H9 (cell line): Measurements from ENCODE around the gene TCEA2. TPM values are rescaled to one million over a fixed set of nuclear protein-coding genes. Genes with fewer than 3 reads are reported as not detected.

ENCODE experiments used
- DNase-seq: peaks from one replicate; pipeline ENCODE4 v3.0.0-alpha.2; 2017
- H2AFZ ChIP-seq: one replicate; pipeline ENCODE4 v1.6.1; 2013; ENCODE audit warnings: mild to moderate bottlenecking, low read length, control low read depth, moderate library complexity
- H2AK5ac ChIP-seq: 2 replicates; pipeline ENCODE4 v1.6.1; 2013; ENCODE audit warnings: low read length, control low read depth, mixed read lengths; ENCODE audit not compliant: insufficient read length
- H2BK120ac ChIP-seq: one replicate; pipeline ENCODE4 v1.6.1; 2013; ENCODE audit warnings: low read depth, mild to moderate bottlenecking, low read length, control low read depth, inconsistent platforms; ENCODE audit not compliant: poor library complexity, severe bottlenecking
- H2BK12ac ChIP-seq: 2 replicates; pipeline ENCODE4 v1.6.1; 2013; ENCODE audit warnings: low read length, control low read depth, mixed read lengths, low read depth; ENCODE audit not compliant: insufficient read length
- H2BK15ac ChIP-seq: 2 replicates; pipeline ENCODE4 v1.6.1; 2013; ENCODE audit warnings: low read depth, low read length, control low read depth
- H2BK20ac ChIP-seq: one replicate; pipeline ENCODE4 v1.6.1; 2013; ENCODE audit warnings: low read depth, mild to moderate bottlenecking, low read length, control low read depth, inconsistent platforms; ENCODE audit not compliant: poor library complexity, severe bottlenecking
- H2BK5ac ChIP-seq: 2 replicates; pipeline ENCODE4 v1.6.1; 2013; ENCODE audit warnings: low read length, control low read depth, mixed read lengths; ENCODE audit not compliant: insufficient read length
- H3K14ac ChIP-seq: 2 replicates; pipeline ENCODE4 v1.6.1; 2013; ENCODE audit warnings: low read length, control low read depth; ENCODE audit not compliant: insufficient read depth
- H3K18ac ChIP-seq: 2 replicates; pipeline ENCODE4 v1.6.1; 2013; ENCODE audit warnings: low read depth, mild to moderate bottlenecking, mixed read lengths, low read length, control low read depth; ENCODE audit not compliant: insufficient read length
- H3K23ac ChIP-seq: 2 replicates; pipeline ENCODE4 v1.6.1; 2013; ENCODE audit warnings: low read length, control low read depth, mixed read lengths, low read depth; ENCODE audit not compliant: insufficient read length
- H3K23me2 ChIP-seq: 2 replicates; pipeline ENCODE4 v1.6.1; 2013; ENCODE audit warnings: low read depth, mild to moderate bottlenecking, mixed read lengths, low read length, control low read depth; ENCODE audit not compliant: insufficient read length, poor library complexity, severe bottlenecking
- H3K27ac ChIP-seq: 2 replicates; pipeline ENCODE4 v1.5.1; 2013; ENCODE audit warnings: low read length, control low read depth, mixed read lengths, low read depth; ENCODE audit not compliant: insufficient read length
- H3K27me3 ChIP-seq: 2 replicates; pipeline ENCODE4 v1.6.1; 2013; ENCODE audit warnings: low read length, control low read depth, inconsistent platforms; ENCODE audit not compliant: insufficient read depth
- H3K4ac ChIP-seq: 2 replicates; pipeline ENCODE4 v1.6.1; 2013; ENCODE audit warnings: low read depth, mild to moderate bottlenecking, control low read depth, inconsistent platforms, low read length, moderate library complexity
- H3K4me1 ChIP-seq: 2 replicates; pipeline ENCODE4 v1.6.1; 2013; ENCODE audit warnings: low read length, control low read depth, inconsistent platforms; ENCODE audit not compliant: insufficient read depth
- H3K4me2 ChIP-seq: 2 replicates; pipeline ENCODE4 v1.6.1; 2013; ENCODE audit warnings: low read length, control low read depth, mixed read lengths; ENCODE audit not compliant: insufficient read length, insufficient read depth
- H3K56ac ChIP-seq: 2 replicates; pipeline ENCODE4 v1.6.1; 2013; ENCODE audit warnings: low read depth, mild to moderate bottlenecking, mixed read lengths, low read length, control low read depth; ENCODE audit not compliant: insufficient read length
- H3K79me1 ChIP-seq: 2 replicates; pipeline ENCODE4 v1.6.1; 2013; ENCODE audit warnings: low read depth, mild to moderate bottlenecking, moderate library complexity, low read length, control low read depth, inconsistent platforms; ENCODE audit not compliant: insufficient read depth, poor library complexity, severe bottlenecking
- H3K79me2 ChIP-seq: 2 replicates; pipeline ENCODE4 v1.6.1; 2013; ENCODE audit warnings: low read length, control low read depth, inconsistent platforms; ENCODE audit not compliant: insufficient read depth
- H3K9ac ChIP-seq: 2 replicates; pipeline ENCODE4 v1.6.1; 2013; ENCODE audit warnings: low read length, control low read depth, mixed read lengths; ENCODE audit not compliant: insufficient read length; ENCODE audit errors: extremely low read depth
- H3K9me3 ChIP-seq: one replicate; pipeline ENCODE4 v1.6.1; 2013; ENCODE audit warnings: low read depth, low read length, inconsistent platforms; ENCODE audit not compliant: control insufficient read depth
- H3T11ph ChIP-seq: one replicate; pipeline ENCODE4 v1.6.1; 2013; ENCODE audit warnings: mild to moderate bottlenecking, low read length, control low read depth, inconsistent platforms
- H4K20me1 ChIP-seq: one replicate; pipeline ENCODE4 v1.6.1; 2013; ENCODE audit not compliant: control insufficient read depth, insufficient read length, insufficient read depth
- H4K5ac ChIP-seq: 2 replicates; pipeline ENCODE4 v1.6.1; 2013; ENCODE audit warnings: low read depth, mild to moderate bottlenecking, mixed read lengths, low read length, control low read depth; ENCODE audit not compliant: insufficient read length
- H4K8ac ChIP-seq: replicated peaks from 2 replicates; pipeline ENCODE4 v1.6.1; 2013; ENCODE audit warnings: low read length, control low read depth, mixed read lengths, low read depth; ENCODE audit not compliant: insufficient read length
- H4K91ac ChIP-seq: 2 replicates; pipeline ENCODE4 v1.6.1; 2013; ENCODE audit warnings: low read depth, mild to moderate bottlenecking, moderate library complexity, mixed read lengths, low read length, control low read depth; ENCODE audit not compliant: insufficient read length
- H3K27ac Mint-ChIP-seq, 3 experiments: 2 replicates in 2 of 3; 3 replicates in 1 of 3; pipeline ENCODE4 v1.8.0; 2020 to 2021; ENCODE audit warnings: mixed read lengths in 3 of 3, mild to moderate bottlenecking in 1 of 3, moderate library complexity in 1 of 3
- H3K27me3 Mint-ChIP-seq: 2 replicates; pipeline ENCODE4 v1.8.0; 2021; ENCODE audit warnings: low read depth, mild to moderate bottlenecking, moderate library complexity, mixed read lengths
- H3K36me3 Mint-ChIP-seq, 3 experiments: 2 replicates in 2 of 3; 3 replicates in 1 of 3; pipeline ENCODE4 v1.8.0; 2020 to 2021; ENCODE audit warnings: low read depth in 3 of 3, mixed read lengths in 3 of 3; ENCODE audit not compliant: insufficient read depth in 1 of 3
- H3K4me1 Mint-ChIP-seq, 2 experiments: 2 replicates each; pipeline ENCODE4 v1.8.0; 2020; ENCODE audit warnings: mixed read lengths in 2 of 2
- H3K4me3 Mint-ChIP-seq, 2 experiments: 2 replicates in 1 of 2; 3 replicates in 1 of 2; pipeline ENCODE4 v1.8.0; 2020 to 2021; ENCODE audit warnings: mild to moderate bottlenecking in 2 of 2, mixed read lengths in 2 of 2, moderate library complexity in 1 of 2
- H3K9me3 Mint-ChIP-seq, 2 experiments: 2 replicates in 1 of 2; 3 replicates in 1 of 2; pipeline ENCODE4 v1.8.0; 2020; ENCODE audit warnings: mild to moderate bottlenecking in 2 of 2, mixed read lengths in 2 of 2, moderate library complexity in 1 of 2
- CTCF ChIP-seq: fragments of 200-600 bp; sonication (generic); conservative IDR thresholded peaks from 3 replicates; pipeline ENCODE4 v1.8.0; 2021; ENCODE audit warnings: antibody characterized with exemption, mild to moderate bottlenecking
- WGBS: extraction: QIAGEN DNeasy Blood & Tissue Kit; methylation state at CpG from one replicate; pipeline ENCODE4 v1.1.7; 2013; ENCODE audit warnings: missing lambda C conversion rate, low lambda C conversion rate, mixed read lengths; ENCODE audit not compliant: insufficient read length; ENCODE audit errors: extremely low coverage; 5-methylcytosine and 5-hydroxymethylcytosine counted together
- total RNA-seq: library from RNA; stranded (reverse); gene quantifications from 2 replicates; pipeline ENCODE4 v1.2.1, GENCODE V29; 2021

The TCEA2 gene
- total RNA-seq, 1 experiment from 2014 or later, result 51.7 TPM

- no peak overlapping the region for H3K23ac ChIP-seq
- no peak overlapping the region for H2AK5ac ChIP-seq
- H4K91ac ChIP-seq, result no peak overlapping the region
- no peaks in the 10 kb centered on the region for H3K4me1 ChIP-seq
- Mint-ChIP-seq H3K4me3 (no peak overlapping the region), H3K4me1 (peaks cover 6 to 14% of the 10 kb centered on the region in 2 experiments; a peak in 3 of 4 replicates), H3K9me3 (no peaks in the 10 kb centered on the region), H3K27ac (no peak overlapping the region; a peak in 1 of 7 replicates), H3K27me3 (peaks cover 21% of the 10 kb centered on the region), H3K36me3 (no peaks in the 10 kb centered on the region)
- no peak overlapping the region for H2BK12ac ChIP-seq
- no peak overlapping the region for H2BK120ac ChIP-seq
- H3K27ac ChIP-seq, result no peak overlapping the region
- H3K4ac ChIP-seq, result no peak overlapping the region
- H3K27me3 ChIP-seq, result 0 out of 2 replicates have a peak, but pooled peaks cover 3% of the 10 kb centered on the region
- H4K8ac ChIP-seq, result no peak overlapping the region
- H2BK20ac ChIP-seq, result no peak overlapping the region
- no peak overlapping the region for H2AFZ ChIP-seq
- no peaks in the 10 kb centered on the region for H3K79me1 ChIP-seq
- H2BK5ac ChIP-seq, result no peak overlapping the region
- no peak overlapping the region for H3K18ac ChIP-seq
- DNase-seq, result no peak
- no CpG with 5 or more reads among the region's 19 CpGs for WGBS
- no peak overlapping the region; the same call in 1 of the 2 replicates for H3K14ac ChIP-seq
- no peak for TF ChIP-seq CTCF
- H3K4me2 ChIP-seq, result no peak overlapping the region
- H3K9ac ChIP-seq, result no peak overlapping the region
- no peaks in the 10 kb centered on the region for H3K23me2 ChIP-seq
- H4K20me1 ChIP-seq, result no peaks in the 10 kb centered on the region
- H3K56ac ChIP-seq, result no peak overlapping the region
- no peaks in the 10 kb centered on the region for H3K9me3 ChIP-seq
- H2BK15ac ChIP-seq, result no peak overlapping the region
- no peaks in the 10 kb centered on the region for H3K79me2 ChIP-seq
- H3T11ph ChIP-seq, result no peak overlapping the region
- H4K5ac ChIP-seq, result no peak overlapping the region
These were observed 44.9 kb downstream of the TCEA2 start for GRCh38 chr20:64107736-64108457.
